IPS-NIHi7 (cell line): Measurements from ENCODE around the gene PWWP2B.

Experiments used
- DNase-seq: peaks from one replicate; pipeline ENCODE4 v3.0.0; 2012; ENCODE audit warnings: mixed read lengths; ENCODE audit errors: extremely low spot score

The PWWP2B gene

DNA sequence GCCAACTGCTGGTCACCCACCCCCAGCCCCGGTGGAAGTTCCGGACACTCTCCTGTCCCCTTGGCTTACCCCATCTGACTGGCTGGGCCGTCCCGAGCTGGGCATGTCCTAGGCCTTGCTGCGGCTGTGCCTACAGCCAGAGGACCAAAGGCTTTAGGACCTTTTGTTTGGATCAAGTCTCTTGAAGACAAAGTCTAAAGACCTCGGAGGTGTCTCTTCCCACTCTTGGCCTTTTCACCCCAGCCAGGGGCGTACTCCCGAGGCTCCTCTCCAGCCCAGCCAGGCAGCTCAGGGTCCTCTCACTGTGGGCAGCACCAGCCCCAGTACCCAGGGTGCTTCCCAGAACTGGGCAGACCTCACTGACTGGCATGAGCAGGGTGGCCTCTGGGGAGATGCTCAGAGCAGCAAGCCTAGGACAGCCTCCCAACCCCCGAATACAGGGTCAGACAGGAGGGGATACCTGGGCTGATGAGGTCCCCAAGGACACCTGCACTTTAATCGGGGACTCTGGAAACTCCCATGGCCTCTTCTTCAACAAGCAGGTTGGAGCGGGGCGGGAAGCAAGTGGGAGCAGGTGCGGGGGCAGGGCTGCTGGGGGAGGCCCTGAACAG, 2.7 kb upstream of the PWWP2B start:
- no peak for DNase-seq

DNA sequence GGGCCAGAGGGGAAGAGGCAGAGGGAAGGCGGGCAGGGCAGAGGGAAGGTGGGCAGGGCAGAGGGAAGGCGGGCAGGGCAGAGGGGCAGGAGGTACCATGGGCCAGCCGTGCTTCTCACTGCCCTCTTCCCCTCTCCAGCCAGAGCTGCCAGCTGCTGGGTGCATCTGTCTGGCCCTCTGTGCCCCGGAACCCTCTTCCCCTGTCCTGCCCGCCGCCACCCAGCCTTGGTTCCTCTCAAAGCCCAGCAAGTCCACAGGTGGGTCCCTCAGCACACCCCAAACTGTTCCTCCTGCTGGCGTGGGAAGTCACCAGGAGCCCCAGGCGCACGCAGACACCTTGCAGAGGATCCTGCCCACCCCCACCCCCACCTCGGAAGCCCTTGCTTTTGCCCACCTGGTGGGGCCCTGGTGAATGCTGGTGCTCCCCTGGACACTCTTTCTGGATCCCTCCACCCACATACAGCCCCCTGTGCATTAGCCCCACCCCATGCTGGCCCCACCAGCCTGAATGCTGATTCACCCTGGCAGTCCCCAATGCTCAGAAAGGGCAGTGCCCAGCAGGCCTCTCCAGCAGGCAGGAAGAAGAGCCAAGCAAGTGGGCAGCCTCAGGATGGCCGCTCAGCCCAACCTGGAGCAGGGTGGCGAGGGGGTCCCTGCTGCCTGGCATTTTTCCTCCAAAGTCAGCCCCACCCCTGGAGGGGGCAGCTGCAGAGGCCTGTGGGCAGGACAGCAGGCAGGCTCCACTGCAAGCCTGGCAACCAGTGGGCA, 1.9 kb upstream of the PWWP2B start:
- DNase-seq, result no peak

DNA sequence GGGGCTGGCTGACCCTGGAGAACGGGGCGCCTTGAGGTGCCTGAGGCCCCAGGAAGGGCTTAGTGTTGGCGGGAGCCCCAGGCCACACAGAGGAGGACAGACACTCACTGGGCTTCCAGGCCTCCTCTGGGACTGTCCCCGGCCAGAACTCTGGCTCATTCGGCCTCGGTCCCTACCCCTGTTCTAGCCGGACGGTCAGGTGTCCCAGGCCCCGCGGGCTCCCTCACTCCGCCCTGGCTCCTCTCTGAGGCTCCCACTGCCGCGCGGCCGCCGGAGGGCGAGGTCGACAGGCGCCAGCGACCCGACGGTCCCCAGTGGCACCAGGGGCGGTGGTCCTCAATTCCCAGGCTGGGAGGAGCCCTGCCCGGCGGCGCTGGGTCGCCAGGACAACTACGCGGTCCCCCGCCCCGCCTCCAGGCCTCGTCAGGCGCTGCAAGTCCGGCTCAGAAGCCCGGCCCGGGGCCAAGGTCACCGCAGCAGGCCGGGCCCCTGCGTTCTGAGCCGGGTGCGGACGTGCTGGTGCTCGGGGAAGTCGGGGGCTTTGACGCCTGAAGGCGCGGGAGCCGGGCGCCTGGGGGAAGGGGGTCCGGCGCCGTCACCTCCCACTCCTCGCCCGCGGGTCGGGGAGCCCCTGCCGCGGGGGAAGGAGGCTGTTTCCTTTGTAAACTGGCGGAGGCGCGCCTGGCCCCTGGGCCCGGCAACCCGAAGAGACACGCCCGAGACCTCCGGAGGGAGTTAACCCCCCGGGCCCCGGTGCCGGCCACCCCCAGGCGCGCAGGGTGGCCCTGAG, 1.1 kb upstream of the PWWP2B start:
- no peak for DNase-seq

DNA sequence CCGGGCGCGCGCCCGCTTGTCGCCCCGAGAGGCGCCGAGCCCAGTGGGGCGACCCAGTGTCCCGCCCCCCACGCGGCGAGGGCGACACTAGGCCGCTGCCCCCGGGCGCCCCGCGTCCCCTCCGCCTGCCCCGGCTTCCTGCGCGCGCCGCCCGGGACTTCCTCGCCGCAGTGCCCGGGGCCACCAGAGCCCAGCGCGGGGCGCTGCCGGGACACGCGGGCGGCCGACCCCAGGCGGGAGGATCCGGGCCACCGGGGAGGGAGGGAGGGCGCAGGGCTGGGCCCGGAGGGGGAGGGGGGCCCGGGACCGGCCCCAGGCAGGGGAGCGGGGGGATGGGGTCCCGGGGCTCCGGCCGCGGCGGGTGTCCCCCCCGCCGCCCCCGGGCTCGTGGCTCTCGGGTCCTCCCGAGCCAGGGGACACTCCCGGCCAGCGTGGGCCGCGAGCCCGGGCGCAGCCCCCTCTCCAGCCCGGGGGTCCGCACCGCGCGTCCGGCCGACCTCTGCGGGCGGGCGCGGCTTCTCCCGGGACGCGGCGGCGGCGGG, 435 bp upstream of the PWWP2B start:
- DNase-seq, result no peak

DNA sequence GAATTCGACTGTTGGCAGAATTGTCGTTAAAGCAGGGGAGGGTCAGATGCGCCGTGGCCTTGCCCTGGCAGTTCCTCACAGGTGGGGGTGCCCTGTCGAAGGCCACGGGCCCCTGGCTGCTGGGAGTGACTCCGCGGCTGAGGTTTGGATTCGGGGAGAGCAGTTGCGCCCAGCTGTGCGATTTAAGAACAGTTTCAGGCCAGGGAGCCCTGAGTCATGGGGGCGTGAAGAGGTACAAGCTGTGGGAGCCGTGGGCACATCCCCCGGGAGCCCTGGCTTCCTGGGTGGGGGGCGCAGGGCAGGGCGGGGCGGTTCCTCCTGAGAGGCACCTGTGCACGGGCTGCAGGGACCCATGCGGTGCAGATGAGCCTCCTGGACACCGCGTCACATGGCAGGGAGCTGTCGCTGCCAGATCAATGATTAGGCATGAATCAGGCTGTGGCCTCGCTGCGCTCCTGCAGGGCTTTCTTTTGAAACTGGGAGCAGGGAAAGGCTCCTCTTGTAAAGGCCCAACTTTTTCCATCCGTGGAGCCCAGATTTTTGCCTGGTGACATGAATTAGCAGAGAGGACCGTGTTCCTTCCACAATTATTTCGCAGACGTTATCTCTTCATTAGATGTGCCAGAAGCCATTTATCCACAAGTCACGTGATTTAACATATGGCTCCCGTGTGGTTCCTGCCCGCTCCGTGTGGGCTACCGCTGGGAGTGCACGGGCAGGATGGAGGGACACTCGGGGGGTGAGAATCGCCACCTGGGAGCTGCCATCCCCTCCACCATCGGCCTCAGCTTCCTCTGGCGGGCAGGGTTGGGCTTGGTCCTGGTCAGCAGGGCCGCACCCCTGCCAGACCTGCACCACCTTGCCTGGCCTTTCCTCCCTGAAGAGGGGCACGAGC, 918 bp downstream of the PWWP2B start:
- no peak for DNase-seq

DNA sequence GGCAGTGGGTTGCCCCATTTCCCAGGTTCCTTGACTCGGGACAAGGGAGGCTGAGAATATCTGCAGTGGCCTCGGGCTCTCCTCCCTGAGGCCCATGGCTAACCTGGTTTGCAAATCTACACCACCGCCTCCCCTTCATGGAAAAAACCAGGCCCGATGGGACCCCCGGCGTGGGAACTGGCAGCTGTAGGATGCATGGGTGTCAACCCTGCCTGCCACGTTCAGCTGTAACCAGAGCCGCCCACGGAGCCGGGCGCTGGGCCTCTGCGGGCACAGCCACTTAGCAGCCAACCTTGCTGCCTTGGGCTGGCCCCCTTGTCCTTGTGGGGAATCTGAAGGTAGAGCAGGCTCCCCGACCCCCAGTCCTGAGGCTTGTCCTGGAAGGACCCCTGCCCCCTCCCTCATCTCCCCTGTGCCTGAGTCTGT, 1.6 kb downstream of the PWWP2B start:
- no peak for DNase-seq

DNA sequence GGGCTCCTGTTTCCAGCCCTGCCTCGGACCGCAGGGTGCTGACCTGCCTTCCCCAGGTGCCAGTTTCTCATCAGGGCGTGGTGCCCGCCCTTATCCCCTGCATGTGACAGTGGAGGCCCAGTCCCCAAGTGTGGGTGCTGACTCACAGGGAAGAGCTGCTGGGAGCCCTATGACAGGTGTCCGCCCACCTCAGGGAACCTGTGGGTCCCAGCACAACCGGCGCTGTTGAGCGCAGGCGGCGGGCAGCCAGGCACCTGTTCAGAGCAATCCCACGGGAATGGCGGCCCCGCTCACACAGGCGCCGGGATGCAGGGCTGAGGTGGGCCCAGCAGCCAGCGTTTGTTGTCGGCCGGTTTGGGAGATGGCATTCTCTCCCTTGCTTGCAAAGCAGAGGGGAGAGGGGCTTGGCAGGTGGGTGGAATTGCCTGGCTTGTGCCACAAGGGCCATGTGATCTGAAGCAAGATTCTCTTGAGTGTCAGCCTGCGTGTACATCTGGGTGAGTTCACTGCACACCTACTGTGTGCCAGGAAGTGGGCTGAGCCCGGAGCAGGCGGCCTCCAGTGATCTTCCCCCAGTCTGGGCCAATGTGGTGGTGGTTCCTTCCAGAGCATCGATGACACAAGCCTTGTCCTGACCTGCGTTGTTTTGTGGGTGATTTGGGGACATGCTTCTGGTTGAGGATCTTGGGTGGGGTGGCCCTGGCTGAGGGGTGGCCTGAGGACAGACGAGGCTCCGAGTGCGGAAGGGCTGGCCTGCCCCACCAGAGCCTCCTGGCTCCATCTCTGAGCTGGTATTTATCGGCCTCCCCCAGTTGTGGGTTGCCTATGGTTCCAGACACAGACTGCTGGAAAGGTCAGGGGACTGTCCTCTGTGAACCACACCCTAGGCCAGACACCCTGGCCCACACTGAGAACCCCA, 2.4 kb downstream of the PWWP2B start:
- DNase-seq, result no peak

DNA sequence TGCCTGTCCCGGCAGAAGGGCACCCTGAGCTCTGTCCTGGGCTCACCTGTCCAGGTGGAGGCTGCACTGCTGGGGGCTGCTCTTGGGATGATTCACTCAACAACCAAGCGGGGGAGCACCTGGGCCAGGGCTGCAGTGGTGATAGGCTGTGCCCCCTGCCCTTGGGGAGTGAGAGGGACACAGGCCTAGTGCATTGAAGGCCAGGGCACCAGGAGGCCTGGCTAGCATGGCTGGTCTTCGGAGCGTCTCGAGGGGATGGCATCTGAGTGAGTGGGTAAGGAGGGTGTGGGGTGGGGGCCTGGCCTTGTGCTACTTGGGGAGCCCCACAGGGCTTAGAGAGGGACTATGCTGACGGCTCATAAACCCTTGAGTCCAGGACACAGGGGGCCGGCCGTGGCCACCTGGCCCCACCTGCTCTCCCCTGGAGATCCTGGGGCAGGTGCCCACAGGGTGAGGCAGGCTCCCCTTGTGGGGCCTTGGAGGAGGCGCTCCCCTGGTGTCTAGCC, 3.1 kb downstream of the PWWP2B start:
- no peak for DNase-seq

DNA sequence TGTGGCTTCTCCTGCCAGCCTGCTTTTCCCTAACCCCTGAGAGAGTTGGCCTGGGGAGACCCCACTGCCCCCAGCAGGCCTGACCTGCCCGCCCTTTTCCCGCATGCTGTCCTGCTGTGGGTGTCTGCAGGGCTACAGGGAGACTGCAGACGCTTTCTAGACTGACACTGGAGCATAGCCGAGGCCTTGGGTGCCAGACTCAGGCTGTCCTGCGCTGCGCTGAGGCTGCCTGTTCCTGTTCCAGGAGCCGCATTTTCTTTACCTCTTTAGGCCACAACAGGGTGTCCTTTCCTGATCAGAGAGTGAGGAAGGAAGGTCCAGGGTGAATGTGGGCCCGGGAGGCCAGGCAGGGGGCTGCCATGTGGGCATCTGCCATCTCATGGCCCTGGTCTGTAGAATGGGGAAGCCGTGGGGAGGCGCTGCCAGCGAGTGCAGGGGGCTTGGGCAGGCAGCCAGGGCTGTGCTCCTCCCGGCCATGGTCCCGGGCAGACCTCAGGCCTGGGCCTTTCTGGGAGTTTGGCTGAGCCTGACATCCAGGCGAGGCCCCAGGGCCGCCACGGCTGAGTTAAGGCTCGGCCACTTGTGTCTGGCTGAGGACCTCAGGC, 3.6 kb downstream of the PWWP2B start:
- DNase-seq, result no peak

DNA sequence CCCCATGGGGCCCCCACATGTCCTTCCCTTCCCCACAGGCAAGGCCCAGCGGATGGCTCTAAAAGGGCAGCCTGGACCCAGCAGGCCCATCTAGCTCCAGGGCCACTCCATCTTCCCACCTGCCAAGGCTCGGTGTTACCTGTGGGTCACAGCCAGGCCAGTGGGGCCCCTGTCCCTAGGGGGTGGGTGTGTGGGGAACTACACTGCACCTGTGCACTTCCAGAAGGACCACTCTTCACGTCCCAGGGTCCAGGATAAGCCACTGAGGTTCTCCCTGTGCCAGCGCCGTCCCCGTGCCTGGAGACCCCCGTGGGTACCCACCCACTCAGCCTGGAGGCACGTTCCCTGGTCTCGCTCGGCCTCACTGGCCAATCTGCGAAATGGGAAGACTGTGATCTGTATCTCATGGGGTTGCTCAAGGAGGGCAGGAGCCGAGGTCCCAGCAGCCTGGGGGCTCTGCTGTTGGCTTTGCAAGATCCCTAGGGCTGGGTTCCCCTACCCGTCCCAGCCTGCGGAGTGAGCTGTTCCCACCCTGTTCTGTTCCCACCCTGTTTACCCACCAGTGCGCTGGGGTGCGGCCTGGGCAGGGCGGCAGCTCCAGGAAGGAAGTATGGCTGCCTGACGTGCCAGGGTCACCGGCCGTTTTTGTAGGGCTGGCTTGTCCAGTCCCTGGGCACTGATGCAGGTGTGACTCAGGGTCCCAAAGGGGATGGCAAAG, 4.6 kb downstream of the PWWP2B start:
- DNase-seq, result no peak

DNA sequence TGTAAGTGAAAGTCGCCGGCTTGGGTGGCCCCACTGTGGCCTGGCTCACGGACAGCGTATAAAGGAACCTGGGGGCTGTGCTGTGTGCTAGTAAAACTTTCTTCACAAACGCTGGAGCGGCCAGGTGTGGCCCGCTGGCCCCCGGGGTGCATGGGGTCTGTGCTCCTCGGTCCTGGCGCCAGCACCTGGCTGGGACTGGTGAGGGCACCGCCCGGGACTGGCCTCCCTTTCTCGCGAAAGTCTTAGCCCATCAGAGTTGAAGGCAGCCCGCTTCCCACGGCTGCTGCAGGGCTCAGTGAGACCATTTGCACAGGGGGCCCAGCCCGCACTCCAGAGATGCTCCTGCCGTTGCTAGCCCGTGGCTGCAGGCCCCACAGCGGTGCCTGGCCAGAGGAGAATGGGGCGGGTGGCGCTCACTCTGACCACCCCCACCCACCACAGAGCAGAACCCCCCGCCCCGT, 5.8 kb downstream of the PWWP2B start:
- no peak for DNase-seq

DNA sequence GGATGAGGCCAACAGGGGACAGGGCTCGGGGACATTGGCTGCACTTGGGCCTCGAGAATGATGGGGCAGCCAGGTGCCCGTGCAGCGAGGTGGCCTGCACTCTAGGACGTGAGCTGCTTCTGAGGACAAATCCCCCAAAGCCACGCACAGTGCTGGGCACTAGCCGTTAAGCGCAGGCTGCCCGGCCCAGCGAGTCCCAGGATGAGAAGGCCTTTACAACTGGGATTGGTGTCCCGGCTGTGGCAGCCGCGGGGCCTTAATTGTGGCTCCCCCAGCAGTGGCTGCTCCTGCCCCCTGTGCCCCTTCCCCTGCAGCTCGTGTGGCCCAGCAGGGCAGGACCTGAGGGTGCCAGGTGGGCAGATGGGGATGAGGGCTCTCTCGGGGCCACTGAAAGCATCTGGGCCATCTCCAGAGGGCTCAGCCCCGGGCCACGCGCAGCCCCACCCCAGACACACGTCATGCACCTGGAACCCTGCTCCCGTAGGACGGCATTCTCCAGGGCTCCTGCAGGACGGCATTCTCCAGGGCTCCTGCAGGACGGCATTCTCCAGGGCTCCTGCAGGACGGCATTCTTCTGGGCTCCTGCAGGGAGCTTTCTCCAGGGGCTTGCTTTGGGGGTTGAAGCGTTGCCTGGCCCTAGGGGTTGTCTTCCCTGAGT, 6.6 kb downstream of the PWWP2B start:
- DNase-seq, result no peak

DNA sequence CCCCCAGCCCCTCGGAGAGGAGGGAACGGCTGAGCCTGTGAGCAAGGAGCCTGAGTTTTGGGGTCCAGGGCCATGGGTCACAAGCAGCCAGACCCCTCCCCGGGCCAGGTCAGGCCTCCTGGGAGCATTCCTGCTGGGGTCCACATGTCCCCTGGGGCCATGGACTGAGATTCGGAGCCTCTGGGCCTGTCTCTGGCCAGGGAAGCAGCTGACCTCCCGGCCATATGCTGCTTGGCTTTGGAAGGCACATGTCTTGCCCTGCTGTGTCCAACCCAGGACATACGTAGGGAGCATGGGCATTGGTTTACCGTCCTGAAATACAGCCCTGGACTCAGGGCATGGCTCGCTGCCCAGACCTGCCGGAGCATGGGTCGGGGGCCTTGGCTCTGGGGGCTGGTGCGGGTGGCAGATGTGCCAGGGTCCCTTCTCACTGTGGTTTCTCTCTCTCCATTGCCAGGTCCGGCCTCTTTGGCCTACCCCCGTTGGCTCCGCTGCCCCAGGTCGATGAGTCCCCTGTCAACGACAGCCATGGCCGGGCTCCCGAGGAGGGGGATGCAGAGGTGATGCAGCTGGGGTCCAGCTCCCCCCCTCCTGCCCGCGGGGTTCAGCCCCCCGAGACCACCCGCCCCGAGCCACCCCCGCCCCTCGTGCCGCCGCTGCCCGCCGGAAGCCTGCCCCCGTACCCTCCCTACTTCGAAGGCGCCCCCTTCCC, 7.3 kb downstream of the PWWP2B start:
- no peak for DNase-seq

DNA sequence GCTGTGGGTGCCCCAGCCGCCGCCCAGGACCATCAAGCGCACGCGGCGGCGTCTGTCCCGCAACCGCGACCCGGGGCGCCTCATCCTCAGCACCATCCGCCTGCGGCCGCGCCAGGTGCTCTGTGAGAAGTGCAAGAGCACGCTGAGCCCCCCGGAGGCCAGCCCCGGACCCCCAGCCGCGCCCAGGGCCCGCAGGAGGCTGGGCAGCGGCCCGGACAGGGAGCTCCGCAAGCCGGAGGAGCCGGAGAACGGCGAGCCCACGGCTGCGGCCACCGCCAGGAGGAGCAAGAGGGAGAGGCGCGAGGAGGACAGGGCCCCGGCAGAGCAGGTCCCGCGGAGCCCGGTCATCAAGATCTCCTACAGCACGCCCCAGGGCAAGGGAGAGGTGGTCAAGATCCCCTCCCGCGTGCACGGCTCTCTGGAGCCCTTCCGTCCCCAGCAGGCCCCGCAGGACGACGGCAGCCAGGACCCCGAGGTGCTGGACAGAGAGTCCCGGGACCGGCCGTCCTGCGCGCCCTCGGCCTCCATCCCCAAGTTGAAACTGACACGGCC, 8.0 kb downstream of the PWWP2B start:
- peak; percentile 81 for DNase-seq

DNA sequence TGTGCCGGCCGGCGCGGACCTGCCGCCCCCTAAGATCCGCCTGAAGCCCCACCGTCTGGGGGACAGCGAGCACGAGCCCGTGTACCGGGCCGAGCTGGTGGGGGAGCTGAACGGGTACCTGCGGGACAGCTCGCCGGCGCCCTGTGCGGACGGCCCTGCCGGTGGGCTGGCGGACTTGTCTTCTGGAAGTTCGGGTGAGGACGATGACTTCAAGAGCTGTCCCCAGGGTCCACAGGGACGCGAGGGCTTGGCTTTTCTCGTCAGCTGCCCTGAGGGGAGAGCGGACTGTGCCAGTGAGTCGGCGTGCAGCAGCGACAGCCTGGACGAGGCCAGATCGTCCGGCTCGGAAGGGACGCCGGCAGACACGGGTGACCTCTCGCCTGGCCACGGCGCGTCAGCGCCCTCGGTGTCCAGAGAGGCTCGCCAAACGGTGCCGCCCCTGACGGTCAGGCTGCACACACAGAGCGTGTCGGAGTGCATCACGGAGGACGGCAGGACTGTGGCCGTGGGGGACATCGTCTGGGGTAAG, 8.5 kb downstream of the PWWP2B start:
- DNase-seq, result no peak

DNA sequence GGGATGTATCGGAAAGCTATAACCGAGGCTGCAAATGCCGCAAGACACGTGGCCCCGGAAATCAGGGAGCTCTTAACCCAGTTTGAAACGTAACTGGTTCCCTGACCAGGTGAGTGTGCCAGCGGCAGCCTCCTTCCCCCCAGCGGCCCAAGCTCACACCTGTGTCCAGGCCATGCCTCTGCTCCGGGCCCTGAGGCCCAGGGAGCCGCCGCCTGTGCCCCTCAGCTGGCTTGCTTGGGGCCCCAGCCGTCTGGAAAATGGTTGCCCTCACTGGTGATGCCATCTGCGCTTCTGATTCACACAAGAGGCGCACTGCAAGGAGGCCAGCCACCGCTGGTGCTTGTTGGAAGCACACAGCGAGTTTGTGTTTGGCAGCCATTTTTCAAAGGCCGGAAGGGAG, 9.2 kb downstream of the PWWP2B start:
- DNase-seq, result no peak

DNA sequence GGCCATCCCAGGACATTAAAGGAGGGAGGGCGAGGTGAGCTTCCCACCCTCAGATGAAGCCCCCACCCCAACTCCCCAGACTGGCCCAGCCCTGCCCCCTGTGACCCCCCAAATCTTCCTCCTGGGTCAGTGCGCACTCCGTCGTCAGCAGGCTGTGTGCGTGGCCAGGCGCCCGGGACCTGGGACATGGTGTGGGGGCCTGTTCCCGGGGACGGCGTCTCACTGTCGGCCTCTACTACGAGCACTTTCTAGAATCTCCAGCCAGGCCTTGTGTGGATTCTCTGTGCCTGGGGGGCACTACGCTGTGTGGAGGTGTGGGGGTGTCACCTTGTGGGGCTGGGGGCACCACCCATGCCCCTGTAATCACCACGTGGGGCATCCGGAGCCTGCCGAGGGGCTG, 9.8 kb downstream of the PWWP2B start:
- no peak for DNase-seq
